Fibroblast of pulmonary artery (primary cell): ENCODE data around the gene MLN.
"Not testable (repeated sequence)": the region's sequence is repeated elsewhere in the genome, so short reads cannot be mapped to it uniquely, and the experiment has no call there.

Source experiments
- DNase-seq: peaks from one replicate; pipeline ENCODE4 v3.0.0-alpha.2; 2010; ENCODE audit warnings: low read depth
- H3K4me3 ChIP-seq: replicated peaks from 2 replicates; pipeline ENCODE4 v1.5.1; 2011; ENCODE audit warnings: low read depth, mild to moderate bottlenecking, control low read depth, low read length, moderate library complexity
- TF ChIP-seq, protein P1 (sequence below): IDR thresholded peaks from 2 replicates; pipeline ENCODE4 v1.5.1; 2011; ENCODE audit warnings: mild to moderate bottlenecking, control low read depth, low read length, inconsistent platforms; ENCODE audit errors: missing control alignments

The MLN gene

DNA sequence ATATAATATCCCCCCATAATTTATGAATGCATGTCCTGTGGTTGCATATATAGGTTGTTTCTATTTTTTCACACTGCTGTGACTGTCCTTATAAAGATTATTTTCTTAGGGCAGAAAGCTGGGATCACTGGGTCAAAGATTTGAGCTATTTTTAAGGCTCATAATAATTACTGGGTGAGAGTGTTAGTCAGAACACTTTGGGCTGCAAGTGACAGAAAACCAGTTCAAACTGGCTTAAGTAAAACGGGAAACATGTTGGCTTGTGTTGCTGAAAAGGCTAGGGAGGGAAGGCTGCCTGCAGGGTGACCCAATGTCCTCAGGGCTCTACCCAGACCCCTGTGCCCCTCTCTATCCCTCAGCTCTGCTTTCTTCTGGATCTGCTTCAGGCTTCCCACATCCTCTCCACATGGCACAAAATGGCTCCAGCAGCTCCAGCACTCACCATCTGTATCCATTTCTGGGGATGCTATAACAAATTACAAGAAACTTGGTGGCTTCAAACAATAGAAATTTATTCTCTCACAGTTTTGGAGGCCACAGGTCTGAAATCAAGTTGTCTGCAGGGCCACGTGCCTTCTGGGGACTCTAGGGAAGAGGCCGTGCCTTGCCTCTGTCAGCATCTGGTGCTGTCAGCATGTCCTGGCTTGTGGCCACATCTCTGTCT lies 33.1 kb upstream of the MLN start:
- TF ChIP-seq, protein P1, sequence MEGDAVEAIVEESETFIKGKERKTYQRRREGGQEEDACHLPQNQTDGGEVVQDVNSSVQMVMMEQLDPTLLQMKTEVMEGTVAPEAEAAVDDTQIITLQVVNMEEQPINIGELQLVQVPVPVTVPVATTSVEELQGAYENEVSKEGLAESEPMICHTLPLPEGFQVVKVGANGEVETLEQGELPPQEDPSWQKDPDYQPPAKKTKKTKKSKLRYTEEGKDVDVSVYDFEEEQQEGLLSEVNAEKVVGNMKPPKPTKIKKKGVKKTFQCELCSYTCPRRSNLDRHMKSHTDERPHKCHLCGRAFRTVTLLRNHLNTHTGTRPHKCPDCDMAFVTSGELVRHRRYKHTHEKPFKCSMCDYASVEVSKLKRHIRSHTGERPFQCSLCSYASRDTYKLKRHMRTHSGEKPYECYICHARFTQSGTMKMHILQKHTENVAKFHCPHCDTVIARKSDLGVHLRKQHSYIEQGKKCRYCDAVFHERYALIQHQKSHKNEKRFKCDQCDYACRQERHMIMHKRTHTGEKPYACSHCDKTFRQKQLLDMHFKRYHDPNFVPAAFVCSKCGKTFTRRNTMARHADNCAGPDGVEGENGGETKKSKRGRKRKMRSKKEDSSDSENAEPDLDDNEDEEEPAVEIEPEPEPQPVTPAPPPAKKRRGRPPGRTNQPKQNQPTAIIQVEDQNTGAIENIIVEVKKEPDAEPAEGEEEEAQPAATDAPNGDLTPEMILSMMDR, result no peak
- no peak for DNase-seq
- H3K4me3 ChIP-seq, result no peak overlapping the region

DNA sequence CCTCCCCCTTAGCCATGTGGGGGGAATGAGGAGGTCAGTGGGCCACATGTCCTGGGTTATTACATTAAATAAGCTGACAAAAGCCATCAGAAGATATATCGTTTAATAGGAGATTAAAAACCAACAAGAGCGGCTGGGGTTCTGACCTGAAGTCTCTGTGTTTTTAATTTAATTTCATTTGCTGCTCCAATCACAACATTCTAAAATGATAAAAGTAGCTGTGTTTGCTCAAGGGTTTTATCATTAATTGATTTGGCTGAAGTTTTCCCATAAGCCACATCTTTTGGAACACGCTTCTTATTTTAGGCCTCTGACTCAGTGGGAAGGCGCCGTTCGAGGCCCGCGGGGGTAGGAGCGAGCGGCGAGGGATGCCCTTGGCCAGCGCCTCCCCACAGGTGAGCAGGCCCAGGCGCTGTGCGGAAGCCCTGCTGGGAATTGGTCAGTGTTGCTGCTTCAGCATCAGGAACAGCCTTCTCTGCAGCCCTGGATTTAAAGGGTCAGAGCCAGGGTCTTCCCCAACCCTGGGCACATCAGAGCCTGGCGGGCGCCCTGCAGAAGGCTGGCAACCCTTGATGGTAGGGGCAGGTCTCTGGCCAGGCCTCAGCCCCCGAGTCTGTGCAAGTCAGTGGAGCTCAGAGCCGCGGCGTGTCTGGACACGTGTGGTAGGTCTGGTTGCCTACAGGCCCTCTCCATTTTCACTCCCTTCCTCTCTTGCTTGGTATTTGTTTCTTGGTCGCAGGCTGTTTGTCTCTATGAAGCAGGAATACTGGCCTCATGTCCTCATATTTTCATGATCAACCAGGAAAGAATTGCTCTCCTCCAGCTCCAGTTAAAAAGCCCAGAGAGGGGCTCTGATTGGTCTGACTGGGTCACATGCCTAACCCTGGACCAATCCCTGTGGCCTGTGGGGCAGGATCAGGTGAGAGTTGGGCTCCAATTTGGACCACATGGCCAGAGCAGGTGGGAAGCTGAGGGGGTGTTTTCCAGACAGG lies 30.9 kb upstream of the MLN start:
- no peak overlapping the region for H3K4me3 ChIP-seq
- TF ChIP-seq, protein P1, result no peak
- no peak for DNase-seq

DNA sequence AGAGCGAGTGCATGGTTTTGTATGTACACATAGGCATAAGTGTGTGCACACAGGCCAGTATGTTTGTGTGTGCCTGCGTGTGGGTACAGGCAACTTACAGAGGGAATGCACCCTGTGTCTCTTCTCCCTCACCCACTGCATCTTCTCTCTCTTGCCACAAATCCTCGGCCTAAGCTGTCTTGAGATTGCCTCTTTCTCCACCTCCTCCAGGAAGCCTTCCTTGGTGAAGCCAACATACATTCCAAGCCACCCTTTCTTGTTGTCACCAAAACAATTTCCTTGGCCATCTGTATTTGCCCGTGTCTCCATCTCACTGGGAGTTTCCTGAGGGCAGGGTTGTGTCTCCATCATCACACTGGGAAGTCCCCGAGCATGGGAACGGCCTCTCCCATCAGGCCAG lies 29.8 kb upstream of the MLN start:
- H3K4me3 ChIP-seq, result no peak overlapping the region
- no peak for DNase-seq
- TF ChIP-seq, protein P1, result no peak

DNA sequence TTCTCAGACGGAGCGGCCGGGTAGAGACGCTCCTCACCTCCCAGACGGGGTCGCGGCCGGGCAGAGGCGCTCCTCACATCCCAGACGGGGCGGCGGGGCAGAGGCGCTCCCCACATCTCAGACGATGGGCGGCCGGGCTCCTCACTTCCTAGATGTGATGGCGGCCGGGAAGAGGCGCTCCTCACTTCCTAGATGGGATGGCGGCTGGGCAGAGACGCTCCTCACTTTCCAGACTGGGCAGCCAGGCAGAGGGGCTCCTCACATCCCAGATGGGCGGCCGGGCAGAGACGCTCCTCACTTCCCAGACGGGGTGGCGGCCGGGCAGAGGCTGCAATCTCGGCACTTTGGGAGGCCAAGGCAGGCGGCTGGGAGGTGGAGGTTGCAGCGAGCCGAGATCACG lies 29.0 kb upstream of the MLN start:
- DNase-seq, H3K4me3 ChIP-seq: not testable (repeated sequence)

DNA sequence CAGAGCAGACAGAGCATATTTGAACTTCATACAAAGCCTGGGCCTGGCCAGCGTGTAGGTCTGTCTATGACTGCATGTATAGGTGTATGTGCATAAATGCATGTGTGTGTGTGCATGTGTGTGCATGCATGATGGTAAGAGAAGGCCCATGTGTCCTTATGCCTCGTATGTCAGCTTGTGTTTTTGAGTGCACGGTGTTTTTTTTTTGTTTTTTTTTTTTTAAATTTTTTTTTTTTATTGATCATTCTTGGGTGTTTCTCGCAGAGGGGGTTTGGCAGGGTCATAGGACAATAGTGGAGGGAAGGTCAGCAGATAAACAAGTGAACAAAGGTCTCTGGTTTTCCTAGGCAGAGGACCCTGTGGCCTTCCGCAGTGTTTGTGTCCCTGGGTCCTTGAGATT lies 27.9 kb upstream of the MLN start:
- not testable (repeated sequence) for H3K4me3 ChIP-seq, DNase-seq

DNA sequence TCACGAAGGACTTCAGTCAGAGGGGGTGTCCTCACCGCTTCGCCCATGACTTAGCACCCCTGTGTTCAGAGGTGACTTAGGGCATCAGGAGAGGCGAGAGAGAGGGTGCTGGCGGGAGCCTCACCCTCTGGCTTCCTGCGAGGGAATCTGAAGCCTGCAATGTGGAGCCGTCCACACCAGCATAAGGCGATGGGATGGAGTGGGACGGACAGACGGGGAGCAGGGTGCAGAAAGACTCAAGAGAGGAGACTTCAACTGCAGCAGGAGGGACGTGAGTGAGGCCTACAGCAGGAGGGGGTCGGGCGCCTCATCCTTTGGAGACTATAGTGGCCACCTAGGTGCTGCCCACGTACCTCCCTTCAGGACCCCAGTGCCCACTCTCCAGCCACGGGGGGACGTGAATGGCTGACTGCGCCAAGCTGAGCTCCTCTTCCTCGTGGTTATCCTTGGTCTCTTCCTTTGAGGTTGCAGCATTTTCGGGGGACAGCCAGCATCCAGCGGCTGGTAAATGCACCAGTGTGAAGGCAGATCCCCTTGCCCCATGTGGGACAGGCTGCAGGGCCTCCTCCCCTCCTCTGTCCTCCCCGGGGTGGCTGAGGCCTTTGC lies 26.9 kb upstream of the MLN start:
- TF ChIP-seq, protein P1, result no peak
- no peak overlapping the region for H3K4me3 ChIP-seq
- no peak for DNase-seq

DNA sequence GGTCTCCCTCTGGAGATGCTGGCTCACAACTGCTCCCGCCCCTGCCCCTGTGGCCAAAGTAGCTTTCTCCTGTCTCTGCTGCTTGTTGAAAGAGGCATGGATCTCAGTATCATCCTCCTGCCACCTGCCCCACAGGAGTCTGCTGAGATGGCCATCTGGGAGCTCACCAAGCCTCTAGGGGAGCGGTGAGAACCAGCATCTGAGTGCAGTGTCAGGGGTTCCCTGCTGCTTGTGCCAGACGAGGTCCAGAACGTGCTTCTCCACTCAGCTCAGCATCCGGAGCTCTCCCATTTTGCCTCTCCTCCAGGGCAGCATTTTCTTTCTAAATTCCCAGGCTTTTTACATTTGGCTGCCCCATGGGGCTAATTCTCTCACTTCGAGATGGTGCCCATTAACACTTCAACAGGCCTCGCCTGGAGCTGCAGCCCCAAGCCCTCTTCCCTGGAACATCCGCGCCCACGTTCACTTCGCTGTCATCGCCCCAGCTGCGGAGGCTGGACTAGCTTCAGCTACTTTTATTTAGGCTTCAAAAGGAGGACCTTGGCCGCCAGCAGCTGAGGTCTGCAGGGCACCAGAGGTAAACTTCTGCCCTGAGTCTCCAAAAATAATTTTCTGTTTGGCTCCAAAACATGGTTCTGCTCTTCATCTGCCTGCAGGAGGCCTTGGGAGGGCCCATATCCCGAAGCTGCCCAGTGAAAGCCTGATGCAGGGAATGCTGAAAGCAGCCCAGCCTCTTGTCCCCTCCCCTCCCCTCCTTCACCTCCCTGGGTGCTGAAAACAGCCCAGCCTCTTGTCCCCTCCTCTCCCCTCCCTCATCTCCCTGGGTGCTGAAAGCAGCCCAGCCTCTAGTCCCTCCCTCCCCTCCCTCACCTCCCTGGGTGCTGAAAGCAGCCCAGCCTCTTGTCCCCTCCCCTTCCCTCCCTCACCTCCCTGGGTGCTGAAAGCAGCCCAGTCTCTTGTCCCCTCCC lies 25.2 kb upstream of the MLN start:
- TF ChIP-seq, protein P1, result no peak
- H3K4me3 ChIP-seq, result no peak overlapping the region
- peak; percentile 38 for DNase-seq
